OCI-LY7 (cell line): ENCODE measurements around the gene SLCO4C1. TPM values are rescaled to one million over a fixed set of nuclear protein-coding genes. Genes with fewer than 3 reads are reported as not detected.

Source experiments
- BruUV-seq: library from RNA; stranded (reverse); fragments of 400-500 nt; replicated peaks from 2 replicates; lab custom pipeline; 2021; lab: Mats Ljungman, UMichigan
- CTCF ChIA-PET: fragments of 300-600 bp; sonication (Branson Sonifier 250); formaldehyde crosslinking; loops from one replicate; lab custom pipeline; 2022; ENCODE audit warnings: antibody characterized with exemption; ENCODE audit not compliant: unreplicated experiment; lab: Charles Lee
- POLR2A ChIA-PET: fragments of 300-600 bp; sonication (Branson Sonifier 250); formaldehyde crosslinking; loops from one replicate; lab custom pipeline; 2022; ENCODE audit warnings: antibody characterized with exemption; lab: Charles Lee
- DNase-seq: peaks from one replicate; pipeline ENCODE4 v3.0.0-alpha.2; 2015; ENCODE audit warnings: low spot score
- H2AFZ ChIP-seq: fragments of 200-600 bp; sonication (generic), shearing (Covaris generic); 2 replicates; pipeline ENCODE4 v1.6.1; 2014; ENCODE audit warnings: mild to moderate bottlenecking, antibody characterized with exemption, low read length, moderate library complexity
- H3K27ac ChIP-seq: fragments of 200-600 bp; sonication (generic); 2 replicates; pipeline ENCODE4 v1.5.1; 2014; ENCODE audit warnings: mixed run types, low read depth, mild to moderate bottlenecking, moderate library complexity, low read length, inconsistent platforms; ENCODE audit not compliant: poor library complexity, severe bottlenecking
- H3K36me3 ChIP-seq: fragments of 200-600 bp; sonication (generic); 2 replicates; pipeline ENCODE4 v1.6.1; 2014; ENCODE audit warnings: mild to moderate bottlenecking, antibody characterized with exemption, low read length, moderate library complexity, mixed read lengths; ENCODE audit not compliant: insufficient read depth
- H3K4me1 ChIP-seq: fragments of 200-600 bp; sonication (generic); 2 replicates; pipeline ENCODE4 v1.5.1; 2014; ENCODE audit warnings: mild to moderate bottlenecking, low read length; ENCODE audit not compliant: insufficient read depth, poor library complexity, severe bottlenecking
- H3K4me2 ChIP-seq: fragments of 200-600 bp; sonication (generic); 2 replicates; pipeline ENCODE4 v1.6.1; 2014; ENCODE audit warnings: mild to moderate bottlenecking, low read length
- H3K4me3 ChIP-seq: fragments of 200-600 bp; sonication (generic); 2 replicates; pipeline ENCODE4 v1.5.1; 2014; ENCODE audit warnings: mild to moderate bottlenecking, low read depth, low read length; ENCODE audit not compliant: poor library complexity, severe bottlenecking
- H3K79me2 ChIP-seq: fragments of 200-600 bp; sonication (generic); 2 replicates; pipeline ENCODE4 v1.6.1; 2016; ENCODE audit warnings: low read depth, mild to moderate bottlenecking, low read length, moderate library complexity, mixed read lengths; ENCODE audit not compliant: insufficient read depth
- H3K9me2 ChIP-seq: fragments of 200-600 bp; sonication (generic); 2 replicates; pipeline ENCODE4 v1.6.1; 2016; ENCODE audit warnings: mild to moderate bottlenecking, low read length, mixed read lengths; ENCODE audit not compliant: insufficient read depth
- H3K9me3 ChIP-seq: fragments of 200-600 bp; sonication (generic); 2 replicates; pipeline ENCODE4 v1.6.1; 2014; ENCODE audit warnings: mild to moderate bottlenecking, mixed run types, low read length, mixed read lengths
- H4K20me1 ChIP-seq: fragments of 200-600 bp; sonication (generic); 2 replicates; pipeline ENCODE4 v1.6.1; 2014; ENCODE audit warnings: mild to moderate bottlenecking, antibody characterized with exemption, low read length, moderate library complexity, mixed read lengths; ENCODE audit not compliant: insufficient read depth
- EZH2phosphoT487 ChIP-seq: fragments of 200-600 bp; sonication (generic); IDR thresholded peaks from 2 replicates; pipeline ENCODE4 v1.6.1; 2018; ENCODE audit warnings: low read depth, borderline replicate concordance, mild to moderate bottlenecking, mixed run types, antibody characterized with exemption, low read length, moderate library complexity, mixed read lengths
- intact Hi-C: fragments of 100-400 bp; cut with micrococcal nuclease; formaldehyde crosslinking; loops from one replicate; pipeline ENCODE4 v1.10.0; 2022; ENCODE audit not compliant: unreplicated experiment
- total RNA-seq, 2 experiments: library from RNA; depleted of rRNA in 1 of 2; stranded (reverse); fragments of >200 nt in 1 of 2; shearing (Covaris generic) in 1 of 2; gene quantifications; 2 replicates each; pipeline ENCODE4 v1.2.3, GENCODE V29; 2014 to 2022
- TF ChIP-seq, protein P1 (sequence below): fragments of 200-600 bp; sonication (generic); conservative IDR thresholded peaks from 2 replicates; pipeline ENCODE4 v1.5.1; 2014; ENCODE audit warnings: mild to moderate bottlenecking, antibody characterized with exemption, low read length, moderate library complexity, mixed read lengths

The SLCO4C1 gene
- total RNA-seq, 2 experiments from 2014 or later: not detected

GRCh38 chr5:102289251-102289899 lies 6.7 kb downstream of the SLCO4C1 start:
- no peak overlapping the region for H3K27ac ChIP-seq
- H2AFZ ChIP-seq: no peak overlapping the region
- H3K4me1 ChIP-seq: no peaks in the 10 kb centered on the region
- CTCF ChIA-PET: no interaction called here
- no peaks in the 10 kb centered on the region for H4K20me1 ChIP-seq
- intact Hi-C loops: no loop called here
- POLR2A ChIA-PET: interaction anchor here (0.7 kb wide), 1 partner anchor 260 kb away, joined by 3 read pairs; no protein-coding TSS in a partner anchor
- H3K4me2 ChIP-seq: no peak overlapping the region
- no peaks in the 10 kb centered on the region for H3K9me3 ChIP-seq
- TF ChIP-seq, protein P1, sequence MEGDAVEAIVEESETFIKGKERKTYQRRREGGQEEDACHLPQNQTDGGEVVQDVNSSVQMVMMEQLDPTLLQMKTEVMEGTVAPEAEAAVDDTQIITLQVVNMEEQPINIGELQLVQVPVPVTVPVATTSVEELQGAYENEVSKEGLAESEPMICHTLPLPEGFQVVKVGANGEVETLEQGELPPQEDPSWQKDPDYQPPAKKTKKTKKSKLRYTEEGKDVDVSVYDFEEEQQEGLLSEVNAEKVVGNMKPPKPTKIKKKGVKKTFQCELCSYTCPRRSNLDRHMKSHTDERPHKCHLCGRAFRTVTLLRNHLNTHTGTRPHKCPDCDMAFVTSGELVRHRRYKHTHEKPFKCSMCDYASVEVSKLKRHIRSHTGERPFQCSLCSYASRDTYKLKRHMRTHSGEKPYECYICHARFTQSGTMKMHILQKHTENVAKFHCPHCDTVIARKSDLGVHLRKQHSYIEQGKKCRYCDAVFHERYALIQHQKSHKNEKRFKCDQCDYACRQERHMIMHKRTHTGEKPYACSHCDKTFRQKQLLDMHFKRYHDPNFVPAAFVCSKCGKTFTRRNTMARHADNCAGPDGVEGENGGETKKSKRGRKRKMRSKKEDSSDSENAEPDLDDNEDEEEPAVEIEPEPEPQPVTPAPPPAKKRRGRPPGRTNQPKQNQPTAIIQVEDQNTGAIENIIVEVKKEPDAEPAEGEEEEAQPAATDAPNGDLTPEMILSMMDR: no peak
- no peak for TF ChIP-seq EZH2phosphoT487
- no peaks in the 10 kb centered on the region for H3K9me2 ChIP-seq
- no peaks in the 10 kb centered on the region for H3K79me2 ChIP-seq
- no peak overlapping the region for H3K4me3 ChIP-seq
- DNase-seq: no peak
- no peaks in the 10 kb centered on the region for H3K36me3 ChIP-seq
- no TSS peak for BruUV-seq

GRCh38 chr5:102288630-102289029 lies 7.5 kb downstream of the SLCO4C1 start:
- ChIA-PET CTCF (no interaction called here), POLR2A (interaction anchor here (0.7 kb wide), 1 partner anchor 260 kb away, joined by 3 read pairs; no protein-coding TSS in a partner anchor)
- Histone ChIP-seq H3K4me2 (no peak overlapping the region), H4K20me1 (no peaks in the 10 kb centered on the region), H3K4me1 (no peaks in the 10 kb centered on the region), H2AFZ (no peak overlapping the region), H3K27ac (no peak overlapping the region), H3K36me3 (no peaks in the 10 kb centered on the region), H3K9me3 (no peaks in the 10 kb centered on the region), H3K4me3 (no peak overlapping the region), H3K79me2 (no peaks in the 10 kb centered on the region), H3K9me2 (no peaks in the 10 kb centered on the region)
- no TSS peak for BruUV-seq
- DNase-seq: no peak
- TF ChIP-seq EZH2phosphoT487: no peak
- TF ChIP-seq, protein P1: no peak
- intact Hi-C loops: no loop called here

- intact Hi-C loops: no loop called here
- Histone ChIP-seq H2AFZ (no peak overlapping the region), H3K4me1 (no peaks in the 10 kb centered on the region), H3K4me2 (no peak overlapping the region), H4K20me1 (no peaks in the 10 kb centered on the region), H3K4me3 (no peak overlapping the region), H3K79me2 (no peaks in the 10 kb centered on the region), H3K9me2 (no peaks in the 10 kb centered on the region), H3K9me3 (no peaks in the 10 kb centered on the region), H3K36me3 (no peaks in the 10 kb centered on the region), H3K27ac (no peak overlapping the region)
- ChIA-PET CTCF (no interaction called here), POLR2A (no interaction called here)
- BruUV-seq: no TSS peak
- DNase-seq: no peak
- TF ChIP-seq, protein P1: no peak
- no peak for TF ChIP-seq EZH2phosphoT487
Measured at GRCh38 chr5:102286476-102286875, 9.6 kb downstream of the SLCO4C1 start.
